CD8-positive, alpha-beta memory T cell (primary cell): ENCODE data around the gene CUEDC2. TPM values are rescaled to one million over a fixed set of nuclear protein-coding genes. Genes with fewer than 3 reads are reported as not detected.

Experiments
- CTCF ChIA-PET: fragments of 350-600 bp; sonication (Branson Sonifier 250); formaldehyde crosslinking; loops from one replicate; lab custom pipeline; 2021; ENCODE audit warnings: antibody characterized with exemption; lab: Charles Lee
- POLR2A ChIA-PET: fragments of 350-600 bp; sonication (Branson Sonifier 250); formaldehyde crosslinking; loops from one replicate; lab custom pipeline; 2021; ENCODE audit warnings: antibody characterized with exemption; lab: Charles Lee
- DNase-seq, 5 donors: peaks; one replicate each; pipeline versions ENCODE4 v3.0.0 to v3.0.0-alpha.2; 2020 to 2022; ENCODE audit warnings: mixed read lengths in 1 of 5
- H3K27ac ChIP-seq: one replicate; pipeline ENCODE4 v1.7.0; 2013; ENCODE audit warnings: low read depth, mild to moderate bottlenecking, low read length, moderate library complexity
- H3K27me3 ChIP-seq: 2 replicates; pipeline ENCODE4 v1.7.0; 2013; ENCODE audit warnings: low read length, mild to moderate bottlenecking; ENCODE audit not compliant: insufficient read depth, poor library complexity, severe bottlenecking
- H3K36me3 ChIP-seq: 2 replicates; pipeline ENCODE4 v1.7.0; 2013; ENCODE audit warnings: mild to moderate bottlenecking, low read length, moderate library complexity; ENCODE audit not compliant: insufficient read depth
- H3K4me1 ChIP-seq: 2 replicates; pipeline ENCODE4 v1.7.0; 2013; ENCODE audit warnings: mild to moderate bottlenecking, low read length, moderate library complexity; ENCODE audit not compliant: insufficient read depth
- H3K4me3 ChIP-seq: 2 replicates; pipeline ENCODE4 v1.7.0; 2013; ENCODE audit warnings: mild to moderate bottlenecking, low read length
- H3K9me3 ChIP-seq: 2 replicates; pipeline ENCODE4 v1.7.0; 2013; ENCODE audit warnings: mild to moderate bottlenecking, low read length
- H3K27ac Mint-ChIP-seq, 8 donors: one replicate each; pipeline ENCODE4 v1.8.0; 2020 to 2021; ENCODE audit warnings: mixed read lengths in 8 of 8, mild to moderate bottlenecking in 6 of 8, inconsistent platforms in 3 of 8, moderate library complexity in 3 of 8
- H3K27me3 Mint-ChIP-seq, 2 donors: one replicate each; pipeline ENCODE4 v1.8.0; 2020 to 2021; ENCODE audit warnings: mixed read lengths in 2 of 2, mild to moderate bottlenecking in 1 of 2, moderate library complexity in 1 of 2
- H3K36me3 Mint-ChIP-seq, 3 donors: one replicate each; pipeline ENCODE4 v1.8.0; 2020 to 2021; ENCODE audit warnings: mixed read lengths in 3 of 3, inconsistent platforms in 1 of 3, mild to moderate bottlenecking in 1 of 3
- H3K4me1 Mint-ChIP-seq, 3 donors: one replicate each; pipeline ENCODE4 v1.8.0; 2020 to 2021; ENCODE audit warnings: mixed read lengths in 3 of 3, inconsistent platforms in 1 of 3, mild to moderate bottlenecking in 1 of 3
- H3K4me3 Mint-ChIP-seq, 7 donors: one replicate each; pipeline ENCODE4 v1.8.0; 2020 to 2021; ENCODE audit warnings: mixed read lengths in 7 of 7, mild to moderate bottlenecking in 6 of 7, moderate library complexity in 4 of 7, inconsistent platforms in 2 of 7
- H3K9me3 Mint-ChIP-seq, 5 donors: one replicate each; pipeline ENCODE4 v1.8.0; 2020 to 2022; ENCODE audit warnings: mixed read lengths in 5 of 5, mild to moderate bottlenecking in 3 of 5, moderate library complexity in 2 of 5, inconsistent platforms in 1 of 5
- polyA plus RNA-seq: library from polyadenylated mRNA; unstranded; fragments of 300-500 nt; fragmentation: Illumina TruSeq; gene quantifications from one replicate; pipeline ENCODE4 v1.2.3, GENCODE V29; 2021
- total RNA-seq, 2 experiments: library from RNA; stranded (reverse); gene quantifications; one replicate each; pipeline ENCODE4 v1.2.3, GENCODE V29; 2021

Gene CUEDC2
- total and polyA plus RNA-seq, 3 experiments from 2014 or later = 61.7 to 64.8 (median 62.4) TPM

DNA sequence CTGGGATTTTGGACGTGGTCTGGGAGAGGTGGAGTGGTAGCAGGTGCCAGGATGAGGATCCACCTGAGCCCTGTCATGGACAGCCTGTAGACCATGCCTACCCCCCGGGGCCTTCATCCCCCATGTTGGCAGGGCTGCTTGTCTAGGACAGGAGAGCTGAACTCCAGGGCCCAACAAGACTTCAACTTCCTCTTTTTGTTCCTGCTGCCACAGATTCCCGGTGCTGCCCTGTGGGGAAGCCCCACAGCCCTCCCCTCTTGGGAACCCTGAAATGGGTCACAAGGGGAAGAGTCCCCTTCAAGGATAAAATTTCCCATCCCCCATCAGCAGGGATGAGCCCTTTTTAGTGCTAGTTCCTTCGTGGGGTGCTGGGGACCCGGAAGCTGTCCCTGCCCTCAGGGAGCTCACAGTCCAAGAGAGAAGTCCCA is 1.3 kb upstream of the CUEDC2 start:
- Histone ChIP-seq H3K4me3 (peak overlapping the region; percentile 23), H3K9me3 (no peaks in the 10 kb centered on the region), H3K36me3 (no peaks in the 10 kb centered on the region), H3K4me1 (peaks cover 50% of the 10 kb centered on the region), H3K27ac (peak overlapping the region; percentile 16), H3K27me3 (no peaks in the 10 kb centered on the region)
- Mint-ChIP-seq H3K27ac (peak overlapping the region in 6 of 8 donors; percentile 42 to 98 (median 77)), H3K4me3 (peak overlapping the region; percentile 38 to 97 (median 92)), H3K9me3 (no peaks in the 10 kb centered on the region), H3K4me1 (peaks cover 34 to 57% (median 50%) of the 10 kb centered on the region in 3 donors), H3K27me3 (peaks cover 0 to 10% of the 10 kb centered on the region in 2 donors), H3K36me3 (peaks cover 0 to 5% (median 0%) of the 10 kb centered on the region in 3 donors)
- ChIA-PET POLR2A (interaction anchor here (0.6 to 3.2 kb wide), 4 partner anchors 12 to 102 kb away, joined by 3 to 45 read pairs (median 22); partner anchors contain the start of genes C10orf95 and FBXL15), CTCF (interaction anchor here (1.0 to 4.8 kb wide), 4 partner anchors 17 to 70 kb away, joined by 3 to 20 read pairs (median 5); no protein-coding TSS in a partner anchor)
- DNase-seq = no peak

DNA sequence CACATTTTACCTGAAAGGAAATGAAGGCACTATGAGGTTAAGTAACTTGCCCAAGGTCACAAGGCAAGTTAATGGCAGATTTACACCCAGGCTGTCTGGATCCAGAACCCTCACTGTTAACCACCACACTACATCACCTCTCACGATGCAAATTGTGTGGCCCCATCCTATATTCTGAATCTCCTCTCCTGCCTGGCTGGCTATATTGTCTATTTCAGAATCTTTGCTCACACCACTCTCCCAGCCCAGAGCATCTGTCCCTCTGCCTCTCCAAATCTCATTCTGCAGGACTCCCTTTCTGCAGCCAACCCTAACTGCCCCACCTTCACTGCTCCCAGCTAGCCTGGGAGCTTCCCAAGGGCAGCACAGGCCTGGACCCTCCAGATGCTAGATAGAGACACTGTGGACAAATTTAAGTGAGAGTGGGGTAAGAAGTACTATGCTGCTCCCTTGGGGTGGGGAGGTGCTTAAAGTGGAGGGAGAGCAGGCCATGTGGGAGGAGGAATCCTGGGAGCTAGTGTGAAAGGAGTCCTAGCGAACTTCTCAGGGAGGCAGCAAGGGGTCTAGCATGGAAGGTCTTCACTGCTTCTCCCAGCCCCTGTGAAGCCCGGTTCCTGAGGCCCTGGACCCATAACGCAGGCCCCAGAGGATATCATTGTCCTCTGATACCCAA is 786 bp downstream of the CUEDC2 start:
- Histone ChIP-seq H3K4me3 (peak overlapping the region; percentile 75), H3K27me3 (no peaks in the 10 kb centered on the region), H3K4me1 (peaks cover 43% of the 10 kb centered on the region), H3K9me3 (no peaks in the 10 kb centered on the region), H3K27ac (peak overlapping the region; percentile 70), H3K36me3 (no peaks in the 10 kb centered on the region)
- DNase-seq = no peak
- Mint-ChIP-seq H3K4me1 (peaks cover 27 to 51% (median 37%) of the 10 kb centered on the region in 3 donors), H3K36me3 (peaks cover 0 to 7% (median 0%) of the 10 kb centered on the region in 3 donors), H3K4me3 (peak overlapping the region; percentile 89 to 97 (median 93)), H3K27me3 (peaks cover 0 to 10% of the 10 kb centered on the region in 2 donors), H3K27ac (peak overlapping the region; percentile 47 to 98 (median 85)), H3K9me3 (no peaks in the 10 kb centered on the region)
- POLR2A ChIA-PET = interaction anchor here (0.7 to 3.2 kb wide), 4 partner anchors 10 to 186 kb away, joined by 3 to 45 read pairs (median 22); partner anchors contain the start of genes C10orf95, FBXL15 and GBF1
- CTCF ChIA-PET = interaction anchor here (1.0 to 4.8 kb wide), 3 partner anchors 8 to 33 kb away, joined by 6 to 20 read pairs (median 16); partner anchors contain the start of gene FBXL15

DNA sequence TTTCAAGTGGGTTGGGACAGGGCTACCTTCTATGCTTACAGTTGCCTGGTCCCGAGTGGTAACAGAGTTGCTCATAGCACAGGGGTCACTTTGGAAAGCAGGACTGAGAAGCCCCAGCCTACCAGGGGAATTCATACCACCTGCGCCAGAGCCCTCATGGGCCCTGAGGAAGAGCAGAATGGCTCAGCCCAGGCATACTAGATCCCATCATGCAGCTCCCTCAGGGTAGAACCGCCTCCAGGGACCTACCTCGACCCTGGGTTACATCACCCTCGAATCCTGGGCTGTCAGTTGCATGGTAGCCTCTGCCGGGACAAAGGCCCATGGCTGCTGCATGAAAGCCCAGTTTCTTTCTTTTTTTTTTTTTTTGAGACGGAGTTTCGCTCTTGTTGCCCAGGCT is 2.9 kb downstream of the CUEDC2 start:
- peaks cover 0 to 19% (median 0%) of the 10 kb centered on the region in 3 donors for H3K36me3 Mint-ChIP-seq
- peaks cover 0 to 4% of the 10 kb centered on the region in 2 donors for H3K27me3 Mint-ChIP-seq
- peaks cover 20 to 38% (median 21%) of the 10 kb centered on the region in 3 donors for H3K4me1 Mint-ChIP-seq
- DNase-seq = no peak
- Histone ChIP-seq H3K9me3 (no peaks in the 10 kb centered on the region), H3K27ac (no peak overlapping the region), H3K4me3 (no peak overlapping the region), H3K4me1 (peaks cover 25% of the 10 kb centered on the region), H3K27me3 (no peaks in the 10 kb centered on the region), H3K36me3 (no peaks in the 10 kb centered on the region)
- H3K27ac Mint-ChIP-seq = no peak overlapping the region
- H3K4me3 Mint-ChIP-seq = peak overlapping the region in 1 of 7 donors; percentile 50
- ChIA-PET CTCF (interaction anchor here (1.6 kb wide), 1 partner anchor 9 kb away, joined by 6 read pairs; the partner anchor contains the start of gene FBXL15), POLR2A (no interaction called here)
- H3K9me3 Mint-ChIP-seq = no peaks in the 10 kb centered on the region

DNA sequence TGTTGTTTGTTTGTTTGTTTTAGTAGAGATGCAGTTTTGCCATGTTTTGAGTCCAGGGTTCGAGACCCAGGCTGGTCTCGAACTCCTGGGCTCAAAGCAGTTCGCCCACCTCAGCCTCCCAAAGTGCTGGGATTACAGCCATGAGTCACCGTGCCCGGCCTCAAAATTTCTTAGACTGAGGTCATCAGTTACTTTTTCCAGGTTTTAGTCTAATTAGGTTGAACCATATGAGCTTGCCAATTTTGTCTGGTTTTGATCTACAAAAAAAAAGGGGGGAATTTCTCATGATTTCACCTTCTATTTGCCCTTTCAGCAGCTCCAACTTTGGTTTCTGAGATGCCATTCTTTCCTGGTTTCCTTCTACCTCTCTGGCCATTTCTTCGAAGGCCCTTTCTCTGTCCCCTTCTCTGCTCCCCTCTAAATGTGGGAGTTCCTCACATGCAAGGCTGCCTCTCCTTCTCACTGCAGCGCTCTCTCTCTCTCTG is 5.5 kb downstream of the CUEDC2 start:
- H3K27ac Mint-ChIP-seq = peak overlapping the region in 1 of 8 donors; percentile 51
- Histone ChIP-seq H3K36me3 (peaks cover 7% of the 10 kb centered on the region), H3K27ac (no peak overlapping the region), H3K4me1 (peaks cover 23% of the 10 kb centered on the region), H3K4me3 (no peak overlapping the region), H3K9me3 (no peaks in the 10 kb centered on the region), H3K27me3 (no peaks in the 10 kb centered on the region)
- POLR2A ChIA-PET = no interaction called here
- H3K36me3 Mint-ChIP-seq = peaks cover 0 to 30% (median 0%) of the 10 kb centered on the region in 3 donors
- H3K27me3 Mint-ChIP-seq = no peaks in the 10 kb centered on the region
- CTCF ChIA-PET = interaction anchor here (0.9 to 1.2 kb wide), 3 partner anchors 32 to 77 kb away, joined by 3 to 4 read pairs (median 4); partner anchors contain the start of gene SUFU
- peaks cover 10 to 41% (median 19%) of the 10 kb centered on the region in 3 donors for H3K4me1 Mint-ChIP-seq
- H3K9me3 Mint-ChIP-seq = no peaks in the 10 kb centered on the region
- H3K4me3 Mint-ChIP-seq = peak overlapping the region in 1 of 7 donors; percentile 87
- DNase-seq = no peak

DNA sequence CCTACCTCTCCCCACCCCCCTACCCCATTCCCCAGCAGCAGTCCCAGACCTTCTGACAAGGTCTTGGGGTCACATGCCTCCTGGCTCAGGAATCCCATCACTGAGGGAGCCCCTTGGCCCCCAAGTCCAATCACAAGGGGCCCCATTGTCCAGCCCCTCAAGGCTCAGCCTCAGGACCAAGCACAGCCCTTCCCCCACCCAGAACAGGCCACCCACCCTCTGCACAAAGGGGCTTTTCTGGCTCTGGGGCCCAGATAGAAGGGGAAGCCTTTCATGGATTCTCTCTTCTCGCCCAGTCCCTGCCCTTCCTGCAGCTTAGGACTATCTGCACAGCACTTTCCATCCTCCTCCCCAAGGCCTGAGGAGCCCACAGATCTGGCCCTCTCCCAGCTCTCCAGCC is 6.9 kb downstream of the CUEDC2 start:
- H3K27ac ChIP-seq = no peak overlapping the region
- ChIA-PET CTCF (interaction anchor here (1.1 kb wide), 1 partner anchor 10 kb away, joined by 3 read pairs; no protein-coding TSS in a partner anchor), POLR2A (interaction anchor here (5.6 kb wide), 1 partner anchor 25 kb away, joined by 40 read pairs; the partner anchor contains the start of gene C10orf95)
- DNase-seq = no peak
- H3K27me3 Mint-ChIP-seq = peaks cover 0 to 4% of the 10 kb centered on the region in 2 donors
- peak overlapping the region in 2 of 8 donors; percentile 69 to 78 for H3K27ac Mint-ChIP-seq
- peak overlapping the region in 1 of 7 donors; percentile 87 for H3K4me3 Mint-ChIP-seq
- H3K4me1 ChIP-seq = peaks cover 18% of the 10 kb centered on the region
- no peaks in the 10 kb centered on the region for H3K9me3 ChIP-seq
- H3K36me3 ChIP-seq = peaks cover 7% of the 10 kb centered on the region
- H3K4me1 Mint-ChIP-seq = peaks cover 10 to 40% (median 20%) of the 10 kb centered on the region in 3 donors
- peaks cover 0 to 37% (median 0%) of the 10 kb centered on the region in 3 donors for H3K36me3 Mint-ChIP-seq
- no peak overlapping the region for H3K4me3 ChIP-seq
- no peaks in the 10 kb centered on the region for H3K27me3 ChIP-seq
- no peaks in the 10 kb centered on the region for H3K9me3 Mint-ChIP-seq

DNA sequence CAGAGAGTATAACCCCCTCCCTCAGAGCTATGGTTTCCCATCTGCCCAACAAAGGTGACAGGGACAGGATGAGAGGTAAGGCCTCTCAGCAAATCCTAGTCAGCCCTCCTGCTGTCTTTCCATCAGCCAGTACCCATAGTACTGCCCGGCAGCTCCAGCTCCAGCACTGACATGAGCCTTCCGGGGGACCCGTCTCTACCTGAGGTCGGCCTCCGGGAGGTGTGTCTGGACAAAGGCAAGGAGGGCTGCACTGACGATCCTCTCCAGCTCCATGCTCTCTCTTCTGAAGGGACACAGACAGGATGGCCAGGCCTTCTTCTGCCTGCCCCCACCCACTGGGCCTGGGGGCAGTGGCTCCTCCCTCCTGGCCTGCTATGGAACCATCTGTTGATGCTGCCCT is 7.5 kb downstream of the CUEDC2 start:
- ChIA-PET CTCF (interaction anchor here (1.1 to 1.6 kb wide), 2 partner anchors 7 to 11 kb away, joined by 3 to 6 read pairs; partner anchors contain the start of gene CUEDC2), POLR2A (interaction anchor here (5.6 kb wide), 1 partner anchor 25 kb away, joined by 40 read pairs; the partner anchor contains the start of gene C10orf95)
- DNase-seq = no peak
- Mint-ChIP-seq H3K9me3 (no peaks in the 10 kb centered on the region), H3K36me3 (peaks cover 0 to 37% (median 0%) of the 10 kb centered on the region in 3 donors), H3K4me1 (peaks cover 15 to 45% (median 26%) of the 10 kb centered on the region in 3 donors), H3K4me3 (peak overlapping the region in 2 of 7 donors; percentile 36 to 74), H3K27ac (no peak overlapping the region), H3K27me3 (peaks cover 0 to 4% of the 10 kb centered on the region in 2 donors)
- Histone ChIP-seq H3K27me3 (no peaks in the 10 kb centered on the region), H3K27ac (no peak overlapping the region), H3K9me3 (no peaks in the 10 kb centered on the region), H3K4me1 (peaks cover 24% of the 10 kb centered on the region), H3K4me3 (no peak overlapping the region), H3K36me3 (peaks cover 7% of the 10 kb centered on the region)

DNA sequence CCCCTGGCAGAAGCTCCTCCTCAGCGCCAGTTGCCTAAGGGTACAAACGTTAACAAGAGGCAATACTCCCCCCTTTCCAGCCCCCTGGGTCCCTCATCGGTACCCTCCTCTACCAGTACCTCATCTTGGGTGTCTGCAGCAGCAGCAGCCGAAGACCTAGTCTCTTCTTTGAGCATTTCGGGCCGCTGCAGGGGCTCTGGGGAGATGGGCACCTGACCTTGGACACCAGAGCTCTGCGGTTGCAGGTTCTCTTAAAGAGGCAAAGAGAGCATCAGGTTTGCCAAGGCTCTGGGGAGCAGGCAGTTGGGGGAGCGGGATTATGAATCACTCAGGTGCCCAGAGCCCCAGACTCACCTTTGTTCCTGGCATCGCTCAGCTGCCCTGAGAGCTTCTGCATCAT is 8.2 kb downstream of the CUEDC2 start:
- CTCF ChIA-PET = interaction anchor here (1.1 to 2.1 kb wide), 5 partner anchors 8 to 159 kb away, joined by 3 to 6 read pairs (median 4); partner anchors contain the start of genes C10orf95 and CUEDC2
- H3K4me1 ChIP-seq = peaks cover 31% of the 10 kb centered on the region
- H3K4me3 Mint-ChIP-seq = peak overlapping the region in 4 of 7 donors; percentile 15 to 77 (median 61)

More for the DNA sequence above, 8.2 kb downstream of the CUEDC2 start:
- Histone ChIP-seq H3K27me3 (peaks cover under 1% of the 10 kb centered on the region), H3K9me3 (no peaks in the 10 kb centered on the region), H3K27ac (no peak overlapping the region), H3K36me3 (peaks cover 7% of the 10 kb centered on the region), H3K4me3 (no peak overlapping the region)
- POLR2A ChIA-PET = interaction anchor here (0.6 to 5.6 kb wide), 4 partner anchors 9 to 151 kb away, joined by 3 to 45 read pairs (median 22); partner anchors contain the start of genes C10orf95 and CUEDC2
- DNase-seq = no peak
- peaks cover 0 to 6% of the 10 kb centered on the region in 2 donors for H3K27me3 Mint-ChIP-seq
- peak overlapping the region in 1 of 8 donors; percentile 85 for H3K27ac Mint-ChIP-seq
- H3K36me3 Mint-ChIP-seq = peaks cover 0 to 37% (median 0%) of the 10 kb centered on the region in 3 donors
- H3K9me3 Mint-ChIP-seq = no peaks in the 10 kb centered on the region
- H3K4me1 Mint-ChIP-seq = peaks cover 20 to 53% (median 30%) of the 10 kb centered on the region in 3 donors
